ENCODE data around the gene LDHB. TPM values are rescaled to one million over a fixed set of nuclear protein-coding genes. Genes with fewer than 3 reads are reported as not detected.

The LDHB gene
- total RNA-seq, 2 experiments from 2014 or later, result 1,684 to 1,884 TPM

GRCh38 chr12:21642707-21643389 lies 14.8 kb downstream of the LDHB start:
- ChIA-PET POLR2A (interaction anchor here (0.8 to 1.6 kb wide), 3 partner anchors 10 to 364 kb away, joined by 3 to 9 read pairs (median 7); partner anchors contain the start of gene LDHB), CTCF (interaction anchor here (2.4 to 2.8 kb wide), 2 partner anchors 14 to 38 kb away, joined by 9 read pairs; partner anchors contain the start of gene LDHB)
- no peak overlapping the region for H3K4me3 Mint-ChIP-seq
- H3K27ac Mint-ChIP-seq, result peak overlapping the region; percentile 52
- no peak for DNase-seq
- H3K9me3 Mint-ChIP-seq, result no peaks in the 10 kb centered on the region
- peaks cover 79% of the 10 kb centered on the region for H3K4me1 Mint-ChIP-seq (ENCODE audit: low read depth)
- H3K36me3 Mint-ChIP-seq, result peaks cover 80% of the 10 kb centered on the region
- no peaks in the 10 kb centered on the region for H3K27me3 Mint-ChIP-seq
- intact Hi-C loops (cut with micrococcal nuclease), result loop anchor here (2.0 kb wide), 1 partner anchor 28 kb away; no protein-coding TSS in a partner anchor

GRCh38 chr12:21638054-21638891 lies 19.4 kb downstream of the LDHB start:
- Mint-ChIP-seq H3K9me3 (no peaks in the 10 kb centered on the region), H3K27ac (peak overlapping the region; percentile 54), H3K36me3 (peaks cover 78% of the 10 kb centered on the region), H3K4me1 (ENCODE audit: low read depth) (peaks cover 49% of the 10 kb centered on the region), H3K4me3 (no peak overlapping the region), H3K27me3 (no peaks in the 10 kb centered on the region)
- intact Hi-C loops (cut with micrococcal nuclease), result no loop called here
- DNase-seq, result no peak
- ChIA-PET CTCF (interaction anchor here (1.8 kb wide), 1 partner anchor 9 kb away, joined by 5 read pairs; no protein-coding TSS in a partner anchor), POLR2A (no interaction called here)

GRCh38 chr12:21634245-21634644 lies 23.4 kb downstream of the LDHB start:
- Mint-ChIP-seq H3K9me3 (peaks cover 3% of the 10 kb centered on the region), H3K4me1 (ENCODE audit: low read depth) (peaks cover 17% of the 10 kb centered on the region), H3K27me3 (no peaks in the 10 kb centered on the region), H3K4me3 (no peak overlapping the region), H3K36me3 (peaks cover 70% of the 10 kb centered on the region), H3K27ac (no peak overlapping the region)
- intact Hi-C loops (cut with micrococcal nuclease), result no loop called here
- DNase-seq, result no peak
- CTCF ChIA-PET, result interaction anchor here (1.5 kb wide), 1 partner anchor 47 kb away, joined by 3 read pairs; no protein-coding TSS in a partner anchor
- POLR2A ChIA-PET, result no interaction called here

- intact Hi-C loops (cut with micrococcal nuclease), result no loop called here
- Mint-ChIP-seq H3K36me3 (peaks cover 62% of the 10 kb centered on the region), H3K9me3 (peaks cover 7% of the 10 kb centered on the region), H3K27me3 (no peaks in the 10 kb centered on the region), H3K4me1 (ENCODE audit: low read depth) (peaks cover 3% of the 10 kb centered on the region), H3K4me3 (no peak overlapping the region), H3K27ac (no peak overlapping the region)
- no peak for DNase-seq
- ChIA-PET CTCF (no interaction called here), POLR2A (interaction anchor here (0.6 to 1.0 kb wide), 2 partner anchors 17 to 26 kb away, joined by 3 read pairs; no protein-coding TSS in a partner anchor)
These were observed 26.3 kb downstream of the LDHB start for GRCh38 chr12:21631367-21631766.

- no peak overlapping the region for H3K4me3 Mint-ChIP-seq
- peaks cover 3% of the 10 kb centered on the region for H3K4me1 Mint-ChIP-seq (ENCODE audit: low read depth)
- CTCF ChIA-PET, result no interaction called here
- DNase-seq, result no peak
- peaks cover 25% of the 10 kb centered on the region for H3K9me3 Mint-ChIP-seq
- POLR2A ChIA-PET, result interaction anchor here (1.0 kb wide), 1 partner anchor 8 kb away, joined by 5 read pairs; no protein-coding TSS in a partner anchor
- intact Hi-C loops (cut with micrococcal nuclease), result no loop called here
- peaks cover 47% of the 10 kb centered on the region for H3K36me3 Mint-ChIP-seq
- no peaks in the 10 kb centered on the region for H3K27me3 Mint-ChIP-seq
- H3K27ac Mint-ChIP-seq, result no peak overlapping the region
These were observed 29.7 kb downstream of the LDHB start for GRCh38 chr12:21627924-21628323.

GRCh38 chr12:21618566-21618965 lies 39.1 kb downstream of the LDHB start:
- H3K27ac Mint-ChIP-seq, result no peak overlapping the region
- no peak overlapping the region for H3K4me3 Mint-ChIP-seq
- CTCF ChIA-PET, result interaction anchor here (0.8 kb wide), 1 partner anchor 79 kb away, joined by 4 read pairs; no protein-coding TSS in a partner anchor
- intact Hi-C loops (cut with micrococcal nuclease), result loop anchor here (5.0 kb wide), 2 partner anchors 56 to 71 kb away; no protein-coding TSS in a partner anchor
- H3K9me3 Mint-ChIP-seq, result peaks cover 9% of the 10 kb centered on the region
- POLR2A ChIA-PET, result interaction anchor here (0.8 kb wide), 1 partner anchor 39 kb away, joined by 4 read pairs; the partner anchor contains the start of gene LDHB
- peaks cover 6% of the 10 kb centered on the region for H3K36me3 Mint-ChIP-seq
- peaks cover 50% of the 10 kb centered on the region for H3K4me1 Mint-ChIP-seq (ENCODE audit: low read depth)
- DNase-seq, result peak; percentile 19
- H3K27me3 Mint-ChIP-seq, result no peaks in the 10 kb centered on the region

- intact Hi-C loops (cut with micrococcal nuclease), result loop anchor here (5.0 kb wide), 2 partner anchors 55 to 70 kb away; no protein-coding TSS in a partner anchor
- Mint-ChIP-seq H3K4me1 (ENCODE audit: low read depth) (peaks cover 58% of the 10 kb centered on the region), H3K27ac (no peak overlapping the region), H3K9me3 (peaks cover 6% of the 10 kb centered on the region), H3K36me3 (peaks cover 9% of the 10 kb centered on the region), H3K27me3 (no peaks in the 10 kb centered on the region), H3K4me3 (no peak overlapping the region)
- ChIA-PET CTCF (no interaction called here), POLR2A (no interaction called here)
- no peak for DNase-seq
These were observed 40.6 kb downstream of the LDHB start for GRCh38 chr12:21617030-21617429.

- CTCF ChIA-PET, result interaction anchor here (1.0 kb wide), 1 partner anchor 64 kb away, joined by 5 read pairs; no protein-coding TSS in a partner anchor
- peak; percentile 17 for DNase-seq
- Mint-ChIP-seq H3K27ac (peak overlapping the region; percentile 77), H3K9me3 (no peaks in the 10 kb centered on the region), H3K36me3 (peaks cover 5% of the 10 kb centered on the region), H3K4me3 (peak overlapping the region; percentile 5), H3K4me1 (ENCODE audit: low read depth) (peaks cover 58% of the 10 kb centered on the region), H3K27me3 (no peaks in the 10 kb centered on the region)
- POLR2A ChIA-PET, result interaction anchor here (1.0 to 1.2 kb wide), 2 partner anchors 42 to 54 kb away, joined by 3 to 5 read pairs; partner anchors contain the start of gene LDHB
- intact Hi-C loops (cut with micrococcal nuclease), result loop anchor here (1.0 to 5.0 kb wide), 8 partner anchors 27 to 179 kb away; partner anchors contain the start of genes GOLT1B, LDHB, PYROXD1 and RECQL
These were observed 42.2 kb downstream of the LDHB start for GRCh38 chr12:21615431-21615830.

GRCh38 chr12:21614506-21614905 lies 43.1 kb downstream of the LDHB start:
- no peak overlapping the region for H3K4me3 Mint-ChIP-seq
- CTCF ChIA-PET, result no interaction called here
- peak overlapping the region; percentile 77 for H3K27ac Mint-ChIP-seq
- H3K4me1 Mint-ChIP-seq (ENCODE audit: low read depth), result peaks cover 54% of the 10 kb centered on the region
- DNase-seq, result no peak
- POLR2A ChIA-PET, result no interaction called here
- no peaks in the 10 kb centered on the region for H3K27me3 Mint-ChIP-seq
- intact Hi-C loops (cut with micrococcal nuclease), result loop anchor here (2.0 kb wide), 2 partner anchors 28 to 178 kb away; partner anchors contain the start of gene PYROXD1
- peaks cover 3% of the 10 kb centered on the region for H3K36me3 Mint-ChIP-seq
- H3K9me3 Mint-ChIP-seq, result no peaks in the 10 kb centered on the region

GRCh38 chr12:21613931-21614330 lies 43.7 kb downstream of the LDHB start:
- no peak overlapping the region for H3K4me3 Mint-ChIP-seq
- H3K4me1 Mint-ChIP-seq (ENCODE audit: low read depth), result peaks cover 50% of the 10 kb centered on the region
- CTCF ChIA-PET, result no interaction called here

GRCh38 chr12:21608196-21608595 lies 49.4 kb downstream of the LDHB start:
- peaks cover 6% of the 10 kb centered on the region for H3K4me1 Mint-ChIP-seq (ENCODE audit: low read depth)
- intact Hi-C loops (cut with micrococcal nuclease), result no loop called here
- H3K9me3 Mint-ChIP-seq, result no peaks in the 10 kb centered on the region
- DNase-seq, result no peak
- no peak overlapping the region for H3K4me3 Mint-ChIP-seq
- POLR2A ChIA-PET, result no interaction called here
- peaks cover 3% of the 10 kb centered on the region for H3K36me3 Mint-ChIP-seq
- H3K27ac Mint-ChIP-seq, result no peak overlapping the region
- CTCF ChIA-PET, result interaction anchor here (1.2 to 1.4 kb wide), 2 partner anchors 70 to 73 kb away, joined by 3 to 10 read pairs; no protein-coding TSS in a partner anchor
- H3K27me3 Mint-ChIP-seq, result no peaks in the 10 kb centered on the region

More at GRCh38 chr12:21613931-21614330, 43.7 kb downstream of the LDHB start:
- Mint-ChIP-seq H3K9me3 (no peaks in the 10 kb centered on the region), H3K27ac (no peak overlapping the region), H3K36me3 (peaks cover 3% of the 10 kb centered on the region), H3K27me3 (no peaks in the 10 kb centered on the region)
- POLR2A ChIA-PET, result no interaction called here
- intact Hi-C loops (cut with micrococcal nuclease), result loop anchor here (2.0 kb wide), 2 partner anchors 29 to 177 kb away; partner anchors contain the start of gene PYROXD1
- no peak for DNase-seq
